PC-9 (cell line): ENCODE measurements around the gene SLC47A1.

Experiments used
- EZH2 ChIP-seq: fragments of 200-600 bp; sonication (generic); IDR thresholded peaks from 2 replicates; pipeline ENCODE4 v1.8.0; 2017; ENCODE audit warnings: antibody characterized with exemption, low read depth
- TF ChIP-seq, protein P1 (sequence below): fragments of 200-600 bp; sonication (generic); conservative IDR thresholded peaks from 2 replicates; pipeline ENCODE4 v1.6.1; 2017; ENCODE audit warnings: mixed run types, antibody characterized with exemption, mild to moderate bottlenecking, moderate library complexity

DNA sequence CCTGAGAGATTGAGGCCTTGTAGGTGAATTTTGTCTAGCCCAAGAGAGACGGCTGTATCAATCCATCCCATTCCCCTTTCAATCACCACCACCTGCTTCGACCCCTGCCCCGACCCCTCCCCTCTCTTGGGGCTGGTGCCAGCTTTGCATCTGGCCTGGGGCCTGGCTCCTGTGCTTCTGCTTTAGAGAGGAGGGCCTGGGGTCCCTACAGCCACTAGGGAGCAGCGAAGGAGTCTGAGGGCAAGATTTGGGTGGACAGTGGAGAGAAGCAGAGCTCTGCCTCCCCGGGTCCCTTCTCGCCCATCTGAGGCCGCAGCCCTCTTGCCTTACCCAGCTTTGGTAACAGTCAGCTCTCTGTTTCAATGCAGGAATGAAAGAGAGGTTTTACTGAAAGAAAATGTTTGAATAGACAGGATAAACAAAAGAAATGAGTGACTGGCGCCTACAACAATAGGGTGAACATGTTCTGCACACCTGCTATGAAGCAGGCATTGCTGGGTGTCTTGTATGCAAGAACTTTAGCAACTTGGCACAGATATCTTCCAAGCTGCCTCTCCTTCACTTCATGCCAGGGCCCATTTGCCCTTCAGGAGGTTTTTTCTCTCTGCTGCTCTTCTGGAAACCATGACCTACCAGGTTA is 57.4 kb downstream of the SLC47A1 start:
- TF ChIP-seq, protein P1, sequence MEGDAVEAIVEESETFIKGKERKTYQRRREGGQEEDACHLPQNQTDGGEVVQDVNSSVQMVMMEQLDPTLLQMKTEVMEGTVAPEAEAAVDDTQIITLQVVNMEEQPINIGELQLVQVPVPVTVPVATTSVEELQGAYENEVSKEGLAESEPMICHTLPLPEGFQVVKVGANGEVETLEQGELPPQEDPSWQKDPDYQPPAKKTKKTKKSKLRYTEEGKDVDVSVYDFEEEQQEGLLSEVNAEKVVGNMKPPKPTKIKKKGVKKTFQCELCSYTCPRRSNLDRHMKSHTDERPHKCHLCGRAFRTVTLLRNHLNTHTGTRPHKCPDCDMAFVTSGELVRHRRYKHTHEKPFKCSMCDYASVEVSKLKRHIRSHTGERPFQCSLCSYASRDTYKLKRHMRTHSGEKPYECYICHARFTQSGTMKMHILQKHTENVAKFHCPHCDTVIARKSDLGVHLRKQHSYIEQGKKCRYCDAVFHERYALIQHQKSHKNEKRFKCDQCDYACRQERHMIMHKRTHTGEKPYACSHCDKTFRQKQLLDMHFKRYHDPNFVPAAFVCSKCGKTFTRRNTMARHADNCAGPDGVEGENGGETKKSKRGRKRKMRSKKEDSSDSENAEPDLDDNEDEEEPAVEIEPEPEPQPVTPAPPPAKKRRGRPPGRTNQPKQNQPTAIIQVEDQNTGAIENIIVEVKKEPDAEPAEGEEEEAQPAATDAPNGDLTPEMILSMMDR = no peak
- no peak for TF ChIP-seq EZH2
